Mesenchymal stem cell (in vitro differentiated cells and primary cell): Measurements from ENCODE around the gene LRP1B.

Source experiments
- DNase-seq: peaks from one replicate; pipeline ENCODE4 v3.0.0-alpha.2; 2013
- H2AFZ ChIP-seq: one replicate; pipeline ENCODE4 v1.6.1; 2013; ENCODE audit warnings: low read depth, mild to moderate bottlenecking, control low read depth, inconsistent platforms, low read length, moderate library complexity
- H2AK5ac ChIP-seq: 2 replicates; pipeline ENCODE4 v1.6.1; 2013; ENCODE audit warnings: low read length, moderate library complexity, mild to moderate bottlenecking, inconsistent platforms; ENCODE audit not compliant: severe bottlenecking
- H2BK120ac ChIP-seq: one replicate; pipeline ENCODE4 v1.6.1; 2013; ENCODE audit warnings: low read depth, mild to moderate bottlenecking, inconsistent platforms, low read length, moderate library complexity
- H2BK12ac ChIP-seq, 2 experiments: one replicate each; pipeline ENCODE4 v1.6.1; 2013; ENCODE audit warnings: inconsistent platforms in 2 of 2, low read length in 2 of 2, mild to moderate bottlenecking in 2 of 2, moderate library complexity in 2 of 2, control low read depth in 1 of 2
- H2BK15ac ChIP-seq: one replicate; pipeline ENCODE4 v1.6.1; 2013; ENCODE audit warnings: mild to moderate bottlenecking, low read depth, inconsistent platforms; ENCODE audit not compliant: poor library complexity, severe bottlenecking
- H2BK5ac ChIP-seq: 2 replicates; pipeline ENCODE4 v1.6.1; 2013; ENCODE audit warnings: low read depth, mild to moderate bottlenecking, low read length, control low read depth, inconsistent platforms; ENCODE audit not compliant: poor library complexity, severe bottlenecking
- H3K14ac ChIP-seq, 2 experiments: one replicate each; pipeline ENCODE4 v1.6.1; 2013; ENCODE audit warnings: inconsistent platforms in 2 of 2, low read length in 2 of 2, control low read depth in 1 of 2, mild to moderate bottlenecking in 1 of 2, moderate library complexity in 1 of 2
- H3K18ac ChIP-seq, 2 experiments: one replicate each; pipeline ENCODE4 v1.6.1; 2013; ENCODE audit warnings: inconsistent platforms in 2 of 2, low read length in 2 of 2, control low read depth in 1 of 2, low read depth in 1 of 2, mild to moderate bottlenecking in 1 of 2
- H3K23ac ChIP-seq, 2 experiments: one replicate each; pipeline ENCODE4 v1.6.1; 2013; ENCODE audit warnings: inconsistent platforms in 2 of 2, low read length in 2 of 2, mild to moderate bottlenecking in 2 of 2, moderate library complexity in 2 of 2, control low read depth in 1 of 2
- H3K27ac ChIP-seq: 2 replicates; pipeline ENCODE4 v1.5.1; 2013; ENCODE audit warnings: mild to moderate bottlenecking, moderate library complexity, low read length, control low read depth, inconsistent platforms; ENCODE audit not compliant: poor library complexity, severe bottlenecking
- H3K27me3 ChIP-seq, 2 experiments: 2 replicates each; pipeline versions ENCODE4 v1.6.1 to v1.7.0; 2013; ENCODE audit warnings: low read length in 2 of 2, mild to moderate bottlenecking in 2 of 2, moderate library complexity in 2 of 2, control low read depth in 1 of 2, inconsistent platforms in 1 of 2; ENCODE audit not compliant: control insufficient read depth in 1 of 2, insufficient read depth in 1 of 2
- H3K36me3 ChIP-seq, 2 experiments: 2 replicates each; pipeline versions ENCODE4 v1.6.1 to v1.7.0; 2013; ENCODE audit warnings: low read length in 2 of 2, control low read depth in 1 of 2, inconsistent platforms in 1 of 2, low read depth in 1 of 2, mild to moderate bottlenecking in 1 of 2; ENCODE audit not compliant: insufficient read depth in 2 of 2, control insufficient read depth in 1 of 2
- H3K4ac ChIP-seq, 2 experiments: one replicate each; pipeline ENCODE4 v1.6.1; 2013; ENCODE audit warnings: inconsistent platforms in 2 of 2, low read length in 2 of 2, mild to moderate bottlenecking in 2 of 2, moderate library complexity in 2 of 2, control low read depth in 1 of 2, low read depth in 1 of 2
- H3K4me1 ChIP-seq: 2 replicates; pipeline ENCODE4 v1.6.1; 2013; ENCODE audit warnings: low read depth, low read length, control low read depth; ENCODE audit not compliant: control insufficient read depth, insufficient read depth
- H3K4me2 ChIP-seq: 2 replicates; pipeline ENCODE4 v1.6.1; 2013; ENCODE audit warnings: low read length, mild to moderate bottlenecking, inconsistent platforms; ENCODE audit not compliant: poor library complexity, severe bottlenecking
- H3K4me3 ChIP-seq, 2 experiments: 2 replicates each; pipeline versions ENCODE4 v1.5.1 to v1.7.0; 2013; ENCODE audit warnings: low read length in 2 of 2, mild to moderate bottlenecking in 2 of 2, control low read depth in 1 of 2, low read depth in 1 of 2; ENCODE audit not compliant: insufficient read depth in 1 of 2
- H3K79me1 ChIP-seq: replicated peaks from 2 replicates; pipeline ENCODE4 v1.6.1; 2013; ENCODE audit warnings: mild to moderate bottlenecking, control low read depth, low read length, inconsistent platforms; ENCODE audit not compliant: poor library complexity, severe bottlenecking
- H3K9ac ChIP-seq: 2 replicates; pipeline ENCODE4 v1.7.0; 2013; ENCODE audit warnings: mild to moderate bottlenecking, low read length, moderate library complexity
- H3K9me3 ChIP-seq: 2 replicates; pipeline ENCODE4 v1.7.0; 2013; ENCODE audit warnings: mild to moderate bottlenecking, low read length; ENCODE audit not compliant: control insufficient read depth
- H4K8ac ChIP-seq: one replicate; pipeline ENCODE4 v1.6.1; 2013; ENCODE audit warnings: inconsistent platforms, mild to moderate bottlenecking, low read length, moderate library complexity
- H4K91ac ChIP-seq: one replicate; pipeline ENCODE4 v1.6.1; 2013; ENCODE audit warnings: mild to moderate bottlenecking, low read length, inconsistent platforms
- whole genome bisulfite sequencing: methylation state at CpG from one replicate; pipeline ENCODE4 v1.1.7; 2013; ENCODE audit warnings: mixed read lengths; 5-methylcytosine and 5-hydroxymethylcytosine counted together

LRP1B gene

DNA sequence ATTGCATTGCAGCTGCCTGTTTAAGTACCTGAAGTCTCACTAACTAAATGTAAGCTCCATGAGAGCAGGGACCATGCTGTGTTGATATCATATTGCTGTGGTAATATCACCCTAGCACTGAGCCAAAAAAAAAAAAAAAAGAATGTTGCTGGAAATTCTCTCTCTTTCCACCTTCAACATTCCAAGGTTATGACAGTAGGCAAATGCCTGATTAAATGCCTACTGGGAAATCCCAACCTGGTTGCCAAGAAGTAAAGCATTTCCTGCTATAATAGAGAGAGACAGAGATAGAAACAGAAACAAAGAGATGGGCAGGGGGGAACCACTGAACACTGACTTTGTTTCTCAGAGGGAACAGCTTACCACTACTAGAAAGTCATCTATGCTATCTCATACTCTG lies 1604.2 kb downstream of the LRP1B start:
- no peak overlapping the region for H2AK5ac ChIP-seq
- H3K4me3 ChIP-seq: no peak overlapping the region
- no peak overlapping the region for H2AFZ ChIP-seq
- no peak overlapping the region for H2BK12ac ChIP-seq
- no peak overlapping the region for H3K27ac ChIP-seq
- H3K9ac ChIP-seq: no peak overlapping the region
- H3K9me3 ChIP-seq: no peaks in the 10 kb centered on the region
- H4K91ac ChIP-seq: no peak overlapping the region
- no peak overlapping the region for H2BK120ac ChIP-seq
- DNase-seq: no peak
- no peaks in the 10 kb centered on the region for H3K79me1 ChIP-seq
- no peak overlapping the region for H4K8ac ChIP-seq
- no peaks in the 10 kb centered on the region for H3K36me3 ChIP-seq
- H3K18ac ChIP-seq: no peak overlapping the region
- no peak overlapping the region for H3K14ac ChIP-seq
- H3K4me1 ChIP-seq: no peaks in the 10 kb centered on the region
- H3K4ac ChIP-seq: no peak overlapping the region
- no peak overlapping the region for H3K4me2 ChIP-seq
- H2BK15ac ChIP-seq: no peak overlapping the region
- H3K23ac ChIP-seq: no peak overlapping the region
- no peak overlapping the region for H2BK5ac ChIP-seq
- no peaks in the 10 kb centered on the region for H3K27me3 ChIP-seq

GRCh38 chr2:140512106-140512505 lies 1618.7 kb downstream of the LRP1B start:
- Histone ChIP-seq H2BK5ac (no peak overlapping the region), H2BK15ac (no peak overlapping the region), H3K18ac (no peak overlapping the region), H3K4me3 (no peak overlapping the region), H3K9ac (no peak overlapping the region), H3K79me1 (no peaks in the 10 kb centered on the region), H3K4me2 (no peak overlapping the region), H4K8ac (no peak overlapping the region), H3K27ac (no peak overlapping the region), H3K4me1 (no peaks in the 10 kb centered on the region), H2AFZ (no peak overlapping the region), H3K14ac (no peak overlapping the region), H2BK120ac (no peak overlapping the region), H4K91ac (no peak overlapping the region), H3K36me3 (no peaks in the 10 kb centered on the region), H2BK12ac (no peak overlapping the region), H3K27me3 (no peaks in the 10 kb centered on the region), H3K23ac (no peak overlapping the region), H2AK5ac (no peak overlapping the region), H3K9me3 (no peaks in the 10 kb centered on the region), H3K4ac (no peak overlapping the region)
- 100% methylated on average over 1 of the region's 3 CpGs for WGBS
- no peak for DNase-seq

GRCh38 chr2:140509765-140510164 lies 1621.1 kb downstream of the LRP1B start:
- no peak overlapping the region for H2BK120ac ChIP-seq
- H3K4me2 ChIP-seq: no peak overlapping the region
- H2BK5ac ChIP-seq: no peak overlapping the region
- no peak overlapping the region for H3K4me3 ChIP-seq
- H2BK12ac ChIP-seq: no peak overlapping the region
- H3K23ac ChIP-seq: no peak overlapping the region
- H4K91ac ChIP-seq: no peak overlapping the region
- WGBS: 100% methylated on average over 6 of the region's 6 CpGs
- no peaks in the 10 kb centered on the region for H3K4me1 ChIP-seq
- H2BK15ac ChIP-seq: no peak overlapping the region
- H3K18ac ChIP-seq: no peak overlapping the region
- no peaks in the 10 kb centered on the region for H3K79me1 ChIP-seq
- H3K27me3 ChIP-seq: no peaks in the 10 kb centered on the region
- H3K9me3 ChIP-seq: no peaks in the 10 kb centered on the region
- DNase-seq: no peak
- no peak overlapping the region for H4K8ac ChIP-seq
- no peaks in the 10 kb centered on the region for H3K36me3 ChIP-seq
- H3K9ac ChIP-seq: no peak overlapping the region
- H3K4ac ChIP-seq: no peak overlapping the region
- no peak overlapping the region for H3K27ac ChIP-seq
- H3K14ac ChIP-seq: no peak overlapping the region
- H2AFZ ChIP-seq: no peak overlapping the region
- H2AK5ac ChIP-seq: no peak overlapping the region

GRCh38 chr2:140508756-140509155 lies 1622.1 kb downstream of the LRP1B start:
- H3K79me1 ChIP-seq: no peaks in the 10 kb centered on the region
- H2BK120ac ChIP-seq: no peak overlapping the region
- no peak overlapping the region for H3K18ac ChIP-seq
- no peak overlapping the region for H3K27ac ChIP-seq
- no peak overlapping the region for H3K23ac ChIP-seq
- H2BK5ac ChIP-seq: no peak overlapping the region
- no peak overlapping the region for H3K4ac ChIP-seq
- H3K4me1 ChIP-seq: no peaks in the 10 kb centered on the region
- H3K14ac ChIP-seq: no peak overlapping the region
- no peaks in the 10 kb centered on the region for H3K36me3 ChIP-seq
- WGBS: 80% methylated on average over 4 of the region's 4 CpGs
- no peak overlapping the region for H3K4me3 ChIP-seq
- DNase-seq: no peak
- H2BK15ac ChIP-seq: no peak overlapping the region
- H3K4me2 ChIP-seq: no peak overlapping the region
- H2BK12ac ChIP-seq: no peak overlapping the region
- no peaks in the 10 kb centered on the region for H3K9me3 ChIP-seq
- no peak overlapping the region for H4K8ac ChIP-seq
- no peaks in the 10 kb centered on the region for H3K27me3 ChIP-seq
- H2AK5ac ChIP-seq: no peak overlapping the region
- H2AFZ ChIP-seq: no peak overlapping the region
- H3K9ac ChIP-seq: no peak overlapping the region
- no peak overlapping the region for H4K91ac ChIP-seq
